GM13976 (cell line): ENCODE data around the gene HABP2.

Experiments
- DNase-seq: peaks from one replicate; pipeline ENCODE4 v3.0.0; 2012; ENCODE audit warnings: low spot score
- in situ Hi-C: fragments of 300-500 bp; cut with MboI; formaldehyde crosslinking; loops from one replicate; pipeline ENCODE4 v1.12.0; 2022; ENCODE audit warnings: low sequenced_read_pairs, mixed read lengths, inconsistent platforms; ENCODE audit not compliant: unreplicated experiment
- TF ChIP-seq, protein P1 (sequence below): IDR thresholded peaks from 2 replicates; pipeline ENCODE4 v1.5.1; 2012; ENCODE audit warnings: borderline replicate concordance, mild to moderate bottlenecking; ENCODE audit not compliant: insufficient read depth; ENCODE audit errors: extremely low read depth, missing control alignments, control extremely low read depth

Gene HABP2

DNA sequence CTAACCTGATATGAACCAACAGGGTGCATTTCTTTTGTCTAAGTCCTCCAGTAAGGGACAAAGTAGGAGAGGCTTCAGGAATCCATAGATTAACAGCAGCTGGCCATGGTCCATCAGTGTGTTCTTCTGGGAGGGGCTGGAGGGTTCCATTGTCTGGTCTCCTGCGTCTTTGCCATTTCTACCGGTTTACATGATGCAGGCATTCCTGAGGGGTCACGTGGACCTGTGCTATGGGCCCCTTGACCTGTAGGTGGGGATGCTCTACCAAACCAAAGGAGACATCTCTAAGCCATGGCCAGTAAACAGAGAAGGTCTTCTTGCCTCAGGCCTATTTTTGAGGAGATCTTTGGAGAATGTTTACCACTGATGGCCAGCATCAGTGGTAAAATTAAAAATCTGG lies 28.7 kb upstream of the HABP2 start:
- TF ChIP-seq, protein P1, sequence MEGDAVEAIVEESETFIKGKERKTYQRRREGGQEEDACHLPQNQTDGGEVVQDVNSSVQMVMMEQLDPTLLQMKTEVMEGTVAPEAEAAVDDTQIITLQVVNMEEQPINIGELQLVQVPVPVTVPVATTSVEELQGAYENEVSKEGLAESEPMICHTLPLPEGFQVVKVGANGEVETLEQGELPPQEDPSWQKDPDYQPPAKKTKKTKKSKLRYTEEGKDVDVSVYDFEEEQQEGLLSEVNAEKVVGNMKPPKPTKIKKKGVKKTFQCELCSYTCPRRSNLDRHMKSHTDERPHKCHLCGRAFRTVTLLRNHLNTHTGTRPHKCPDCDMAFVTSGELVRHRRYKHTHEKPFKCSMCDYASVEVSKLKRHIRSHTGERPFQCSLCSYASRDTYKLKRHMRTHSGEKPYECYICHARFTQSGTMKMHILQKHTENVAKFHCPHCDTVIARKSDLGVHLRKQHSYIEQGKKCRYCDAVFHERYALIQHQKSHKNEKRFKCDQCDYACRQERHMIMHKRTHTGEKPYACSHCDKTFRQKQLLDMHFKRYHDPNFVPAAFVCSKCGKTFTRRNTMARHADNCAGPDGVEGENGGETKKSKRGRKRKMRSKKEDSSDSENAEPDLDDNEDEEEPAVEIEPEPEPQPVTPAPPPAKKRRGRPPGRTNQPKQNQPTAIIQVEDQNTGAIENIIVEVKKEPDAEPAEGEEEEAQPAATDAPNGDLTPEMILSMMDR, result no peak
- in situ Hi-C loops, result no loop called here
- DNase-seq, result no peak

GRCh38 chr10:113524539-113525490 lies 28.0 kb upstream of the HABP2 start:
- no peak for DNase-seq
- in situ Hi-C loops, result no loop called here
- TF ChIP-seq, protein P1, result no peak

DNA sequence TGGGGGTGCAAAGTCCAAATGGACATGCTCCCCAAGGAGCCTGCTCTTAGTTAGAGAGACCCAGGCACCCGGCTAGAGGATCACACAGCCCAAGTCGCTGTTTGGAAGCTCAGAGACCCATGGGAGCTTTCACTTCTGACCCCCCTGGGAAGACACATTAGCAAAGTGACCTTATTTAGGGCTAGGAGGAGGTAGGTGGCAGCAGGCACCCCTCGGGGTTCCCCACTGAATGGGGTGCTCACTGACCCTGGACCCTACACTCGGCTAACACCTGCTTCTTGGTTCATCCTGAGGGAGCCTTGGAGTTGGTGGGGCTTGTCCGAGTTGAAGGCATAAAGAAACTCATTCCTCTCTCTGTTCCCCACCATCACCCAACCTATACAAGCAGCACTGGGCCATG lies 27.1 kb upstream of the HABP2 start:
- TF ChIP-seq, protein P1, result no peak
- in situ Hi-C loops, result no loop called here
- DNase-seq, result no peak

- DNase-seq, result no peak
- TF ChIP-seq, protein P1, result no peak
- in situ Hi-C loops, result no loop called here
Measured at GRCh38 chr10:113527211-113527906, 25.5 kb upstream of the HABP2 start.

GRCh38 chr10:113528876-113529275 lies 24.0 kb upstream of the HABP2 start:
- no peak for DNase-seq
- TF ChIP-seq, protein P1, result no peak
- in situ Hi-C loops, result no loop called here

DNA sequence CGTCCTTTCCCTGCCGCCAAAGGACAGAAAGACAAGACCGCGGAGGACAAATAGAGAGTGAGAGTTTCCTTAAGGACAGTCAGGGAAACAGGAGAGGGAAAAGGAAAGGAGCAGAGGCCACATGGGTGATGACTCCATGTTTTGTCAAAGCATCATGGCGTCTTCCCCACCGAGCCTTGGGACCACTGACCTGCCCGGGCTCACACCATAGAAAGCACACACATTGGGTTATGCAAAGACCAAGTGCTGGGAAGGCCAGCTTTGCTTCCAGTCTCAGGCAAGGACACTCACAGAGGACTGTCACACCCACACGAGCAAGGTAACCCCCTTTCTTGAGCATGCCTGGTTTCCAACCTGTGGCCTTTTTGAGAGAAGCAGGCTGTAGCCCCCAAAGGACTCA lies 23.3 kb upstream of the HABP2 start:
- TF ChIP-seq, protein P1, result no peak
- in situ Hi-C loops, result no loop called here
- DNase-seq, result no peak
